Fibroblast of gingiva (primary cell): ENCODE results near the gene PEX11G.

Source experiments
- DNase-seq: peaks from one replicate; pipeline ENCODE4 v3.0.0-alpha.2; 2011; ENCODE audit warnings: low read depth

PEX11G gene

DNA sequence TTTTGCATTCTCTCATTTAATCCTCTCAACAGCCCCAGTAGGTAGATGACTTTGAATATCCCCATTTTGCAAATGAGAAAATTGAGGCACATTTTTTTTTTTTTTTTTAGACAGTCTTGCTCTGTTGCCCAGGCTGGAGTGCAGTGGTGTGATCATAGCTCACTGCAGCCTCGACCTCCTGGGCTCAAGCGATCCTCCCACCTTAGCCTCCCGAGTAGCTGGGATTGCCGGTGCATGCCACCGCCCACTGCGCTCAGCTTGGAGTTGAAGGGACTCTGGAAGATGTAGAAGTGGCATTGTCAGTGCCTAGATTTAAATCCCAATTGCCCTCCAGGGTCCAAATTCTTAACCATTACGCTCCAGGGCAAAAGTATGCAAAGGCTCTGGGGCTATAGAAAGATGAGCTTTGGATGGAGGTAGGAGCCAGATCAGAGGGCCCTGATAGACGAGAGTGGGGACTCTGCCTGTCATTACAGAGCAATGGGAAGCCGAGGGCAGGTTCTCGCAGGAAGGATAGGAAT lies 32.8 kb upstream of the PEX11G start:
- no peak for DNase-seq

DNA sequence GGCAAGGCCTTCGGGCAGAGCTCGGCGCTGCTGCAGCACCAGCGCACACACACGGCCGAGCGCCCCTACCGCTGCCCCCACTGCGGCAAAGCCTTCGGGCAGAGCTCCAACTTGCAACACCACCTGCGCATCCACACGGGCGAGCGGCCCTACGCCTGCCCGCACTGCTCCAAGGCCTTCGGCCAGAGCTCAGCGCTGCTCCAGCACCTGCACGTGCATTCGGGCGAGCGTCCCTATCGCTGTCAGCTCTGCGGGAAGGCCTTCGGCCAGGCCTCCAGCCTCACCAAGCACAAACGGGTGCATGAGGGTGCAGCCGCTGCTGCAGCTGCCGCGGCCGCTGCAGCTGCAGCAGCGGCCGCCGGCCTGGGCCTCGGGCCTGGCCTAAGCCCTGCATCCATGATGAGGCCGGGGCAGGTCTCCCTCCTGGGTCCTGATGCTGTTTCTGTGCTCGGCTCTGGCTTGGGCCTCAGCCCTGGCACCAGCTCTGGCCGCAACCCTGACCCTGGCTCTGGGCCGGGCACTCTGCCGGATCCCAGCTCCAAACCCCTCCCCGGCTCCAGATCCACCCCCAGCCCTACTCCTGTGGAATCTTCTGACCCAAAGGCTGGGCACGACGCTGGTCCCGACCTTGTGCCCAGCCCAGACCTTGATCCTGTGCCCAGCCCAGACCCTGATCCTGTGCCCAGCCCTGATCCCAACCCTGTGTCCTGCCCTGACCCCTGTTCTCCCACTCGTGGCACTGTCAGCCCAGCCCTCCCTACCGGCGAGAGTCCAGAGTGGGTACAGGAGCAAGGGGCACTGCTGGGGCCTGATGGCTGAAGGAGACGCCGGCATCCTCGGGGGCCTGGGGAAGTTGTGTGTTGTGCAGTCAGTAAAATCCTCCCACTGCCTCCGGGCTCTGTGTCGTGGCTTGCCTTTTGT lies 31.6 kb upstream of the PEX11G start:
- DNase-seq: no peak

DNA sequence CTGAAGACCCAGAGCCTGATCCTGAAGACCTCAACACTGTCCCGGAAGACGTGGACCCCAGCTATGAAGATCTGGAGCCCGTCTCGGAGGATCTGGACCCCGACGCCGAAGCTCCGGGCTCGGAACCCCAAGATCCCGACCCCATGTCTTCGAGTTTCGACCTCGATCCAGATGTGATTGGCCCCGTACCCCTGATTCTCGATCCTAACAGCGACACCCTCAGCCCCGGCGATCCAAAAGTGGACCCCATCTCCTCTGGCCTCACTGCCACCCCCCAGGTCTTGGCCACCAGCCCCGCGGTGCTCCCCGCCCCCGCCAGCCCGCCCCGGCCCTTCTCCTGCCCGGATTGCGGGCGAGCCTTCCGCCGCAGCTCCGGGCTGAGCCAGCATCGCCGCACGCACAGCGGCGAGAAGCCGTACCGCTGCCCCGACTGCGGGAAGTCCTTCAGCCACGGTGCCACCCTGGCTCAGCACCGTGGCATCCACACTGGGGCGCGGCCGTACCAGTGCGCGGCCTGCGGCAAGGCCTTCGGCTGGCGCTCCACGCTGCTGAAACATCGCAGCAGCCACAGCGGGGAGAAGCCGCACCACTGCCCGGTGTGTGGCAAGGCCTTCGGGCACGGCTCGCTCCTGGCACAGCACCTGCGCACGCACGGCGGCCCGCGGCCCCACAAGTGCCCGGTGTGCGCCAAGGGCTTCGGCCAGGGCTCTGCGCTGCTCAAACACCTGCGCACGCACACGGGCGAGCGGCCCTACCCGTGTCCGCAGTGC lies 30.7 kb upstream of the PEX11G start:
- DNase-seq: no peak

DNA sequence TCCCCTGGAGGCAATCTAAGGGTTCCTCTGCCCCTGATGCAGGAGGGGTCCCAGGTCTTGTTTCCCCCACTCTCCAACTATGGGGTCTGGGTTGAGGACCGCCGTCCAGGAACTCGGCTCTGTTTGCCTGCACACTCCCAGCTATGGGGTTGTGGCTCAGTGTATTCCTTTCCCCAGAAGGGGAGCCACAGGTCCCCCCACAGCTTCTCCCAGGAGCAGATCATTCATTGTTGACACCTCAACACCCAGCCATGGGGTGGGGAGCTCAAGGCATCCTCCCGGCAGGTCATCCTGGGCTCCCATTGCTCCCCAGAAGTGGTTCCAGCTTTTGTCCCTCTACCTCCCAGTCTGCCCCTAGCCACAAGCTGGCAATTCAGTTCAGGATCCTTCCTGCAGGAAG lies 28.0 kb upstream of the PEX11G start:
- no peak for DNase-seq

DNA sequence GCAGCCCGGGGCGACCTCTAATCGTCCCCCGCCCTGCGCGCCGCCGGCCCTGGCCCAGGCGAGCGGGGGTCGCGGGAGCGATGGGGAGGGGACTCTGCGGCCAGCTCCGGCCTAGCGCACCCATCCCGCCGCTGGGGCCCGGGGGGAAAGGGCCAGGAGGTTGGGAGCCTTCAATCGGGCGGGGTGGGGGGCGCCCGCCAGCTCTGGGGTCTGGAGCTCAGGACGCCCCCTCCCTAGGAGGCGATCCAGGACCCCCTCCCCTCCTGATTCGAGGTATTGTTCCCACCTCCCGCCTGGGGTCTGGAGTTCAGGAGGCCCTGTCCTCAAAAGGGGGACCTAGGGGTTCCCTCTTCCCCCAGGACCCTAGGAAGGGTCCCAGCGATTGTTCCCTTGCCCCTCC lies 27.5 kb upstream of the PEX11G start:
- DNase-seq: no peak

DNA sequence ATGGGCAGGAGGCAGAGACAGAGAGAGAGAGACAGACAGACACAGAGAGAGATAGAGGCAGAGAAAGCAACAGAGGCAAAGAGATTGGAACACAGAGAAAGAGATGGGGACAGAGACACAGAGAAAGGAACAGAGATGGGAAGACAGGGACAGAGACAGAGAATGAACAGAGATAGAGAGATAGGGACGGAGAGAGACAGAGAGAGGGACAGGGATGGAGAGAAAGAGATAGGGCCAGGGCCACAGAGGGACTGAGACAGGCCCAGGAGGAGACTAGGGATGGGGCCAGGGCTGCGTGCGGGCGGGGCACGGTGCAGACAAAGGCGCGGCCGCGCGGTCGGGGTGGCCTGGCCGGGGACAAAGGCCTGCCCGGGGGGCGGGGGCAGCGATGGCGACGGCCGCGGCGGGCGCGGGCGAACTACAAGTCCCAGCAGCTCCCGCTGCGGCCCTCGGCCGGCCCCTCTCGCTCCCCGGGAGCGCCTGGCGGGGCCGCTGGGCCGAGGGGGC lies 26.9 kb upstream of the PEX11G start, which contains the start of gene ZNF358:
Gene ZNF358, plus strand, starts transcription at position 459 of the 507 bp plus-strand sequence. CDS start 3,140 bp downstream, outside the sequence.
- DNase-seq: peak; percentile 74

DNA sequence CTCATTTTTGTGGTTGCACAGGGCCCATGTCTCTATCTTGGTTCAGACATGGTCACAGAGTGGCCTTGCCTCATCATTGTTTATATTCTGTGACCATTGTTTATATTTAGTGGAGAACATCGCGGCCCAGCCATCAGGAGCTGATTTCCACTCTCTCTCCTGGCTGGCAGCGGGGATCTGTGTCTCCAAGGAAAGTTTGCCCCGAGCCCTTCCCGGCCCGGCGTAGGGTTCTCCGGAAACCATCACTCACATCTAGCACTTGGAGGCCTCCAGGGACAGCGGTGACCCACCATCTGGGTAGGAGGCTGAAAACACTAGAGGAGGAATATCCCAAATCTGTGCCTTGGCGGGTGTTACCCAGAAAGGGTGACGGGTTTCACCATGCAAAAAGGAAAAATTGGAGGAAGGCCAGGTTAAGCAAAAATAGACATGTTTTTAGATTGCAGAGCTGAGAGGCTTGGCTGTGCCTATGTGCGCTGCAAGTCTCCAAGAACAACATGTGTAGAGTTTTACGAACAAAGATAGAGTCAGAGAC lies 26.3 kb upstream of the PEX11G start:
- DNase-seq: peak; percentile 90

DNA sequence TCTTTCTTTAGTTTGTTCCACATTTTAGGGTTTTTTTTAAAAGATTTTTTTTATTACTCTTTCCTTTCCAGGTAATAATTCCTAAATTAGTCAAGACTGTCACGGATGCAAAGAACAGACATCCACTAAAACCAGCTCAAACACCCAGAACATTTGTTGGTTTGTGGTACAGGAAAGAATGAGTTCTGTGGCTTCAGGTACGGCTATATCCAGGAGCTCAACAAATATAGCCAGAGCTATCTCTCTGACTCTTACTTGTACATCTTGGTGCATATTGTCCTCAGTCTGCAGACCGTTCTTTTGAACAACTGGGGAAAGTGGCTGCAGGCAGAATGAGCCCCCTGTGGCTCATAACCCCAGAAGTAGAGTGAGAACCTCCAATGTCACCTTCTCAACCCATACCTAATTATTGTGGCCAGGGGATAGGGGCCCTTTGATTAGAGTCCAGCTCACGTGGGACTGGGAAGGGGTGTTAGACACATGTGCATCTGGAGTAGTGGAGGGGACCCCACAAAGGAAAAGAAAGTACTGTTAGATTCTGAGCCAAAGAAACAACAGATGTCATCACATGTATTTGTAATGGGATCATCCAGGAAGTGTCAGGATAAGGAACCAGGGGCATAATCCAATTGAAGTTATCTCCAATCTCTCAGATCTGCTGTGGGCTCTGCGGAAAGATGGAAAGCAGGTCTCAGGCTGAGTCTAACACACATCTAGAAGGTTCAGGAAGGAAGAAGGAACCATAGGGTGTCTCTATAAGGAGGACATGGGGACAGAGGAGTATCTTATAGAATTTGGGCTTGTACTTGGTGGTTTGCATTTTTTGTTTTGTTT lies 25.2 kb upstream of the PEX11G start:
- DNase-seq: no peak

DNA sequence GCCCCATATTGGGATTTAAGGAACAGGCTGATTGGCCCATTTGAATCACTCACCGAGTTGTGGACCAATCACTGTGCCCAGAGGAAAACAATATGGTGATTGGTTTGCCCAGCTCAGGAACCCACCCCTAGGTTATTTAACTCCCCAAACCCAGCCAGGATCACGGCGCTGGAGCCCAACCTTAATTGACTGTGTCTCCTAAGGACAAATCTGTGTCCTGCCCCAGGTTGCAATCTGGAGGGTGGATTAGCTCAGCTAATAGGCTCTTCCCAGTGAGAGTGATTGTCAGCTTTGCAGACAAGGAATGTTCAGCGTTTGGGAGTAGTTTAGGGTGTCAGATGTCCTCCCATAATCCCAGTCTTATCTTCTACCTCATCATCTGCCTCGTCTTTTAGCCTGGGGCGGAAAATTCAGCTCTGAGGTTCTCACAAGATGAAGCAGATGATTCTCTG lies 23.6 kb upstream of the PEX11G start:
- DNase-seq: no peak

DNA sequence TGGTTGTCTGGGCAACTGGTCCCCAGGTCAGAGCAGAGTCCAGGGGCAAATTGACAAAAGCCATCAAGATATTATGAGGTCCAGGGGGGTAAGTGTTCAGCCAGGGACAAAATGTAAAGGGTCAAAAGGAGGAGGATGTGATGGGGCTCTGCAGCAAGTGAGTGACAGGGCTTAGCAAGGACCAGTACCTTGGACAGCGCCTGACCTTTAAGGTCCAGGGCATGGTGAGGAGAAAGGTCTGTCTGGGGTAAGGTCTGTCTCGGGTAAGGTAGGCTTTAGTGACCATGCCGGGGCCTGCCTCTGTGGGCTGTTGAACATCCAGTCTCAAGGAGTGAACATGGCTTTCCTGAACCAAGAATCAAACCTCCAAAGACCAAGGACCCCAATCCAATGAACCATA lies 20.8 kb upstream of the PEX11G start:
- no peak for DNase-seq

DNA sequence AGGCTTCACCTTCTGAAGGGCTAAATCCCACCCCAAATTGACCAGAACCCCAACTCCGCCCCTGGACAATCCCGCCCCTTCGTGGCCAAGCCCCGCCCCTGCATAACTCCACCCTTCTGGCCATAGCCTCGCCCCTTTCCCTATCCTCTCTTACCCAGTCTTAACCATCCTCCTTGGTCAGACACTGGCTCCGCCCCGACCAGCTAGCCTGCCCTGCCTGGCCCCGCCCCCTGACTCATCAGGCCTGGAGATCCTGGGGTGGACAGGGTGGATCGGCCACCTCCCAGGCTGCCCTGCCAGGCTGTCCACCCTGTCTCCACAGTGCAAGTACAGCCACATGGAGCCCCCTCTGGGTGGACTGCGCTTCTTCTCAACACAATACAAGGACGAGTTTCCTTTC lies 19.0 kb upstream of the PEX11G start:
- peak; percentile 73 for DNase-seq

DNA sequence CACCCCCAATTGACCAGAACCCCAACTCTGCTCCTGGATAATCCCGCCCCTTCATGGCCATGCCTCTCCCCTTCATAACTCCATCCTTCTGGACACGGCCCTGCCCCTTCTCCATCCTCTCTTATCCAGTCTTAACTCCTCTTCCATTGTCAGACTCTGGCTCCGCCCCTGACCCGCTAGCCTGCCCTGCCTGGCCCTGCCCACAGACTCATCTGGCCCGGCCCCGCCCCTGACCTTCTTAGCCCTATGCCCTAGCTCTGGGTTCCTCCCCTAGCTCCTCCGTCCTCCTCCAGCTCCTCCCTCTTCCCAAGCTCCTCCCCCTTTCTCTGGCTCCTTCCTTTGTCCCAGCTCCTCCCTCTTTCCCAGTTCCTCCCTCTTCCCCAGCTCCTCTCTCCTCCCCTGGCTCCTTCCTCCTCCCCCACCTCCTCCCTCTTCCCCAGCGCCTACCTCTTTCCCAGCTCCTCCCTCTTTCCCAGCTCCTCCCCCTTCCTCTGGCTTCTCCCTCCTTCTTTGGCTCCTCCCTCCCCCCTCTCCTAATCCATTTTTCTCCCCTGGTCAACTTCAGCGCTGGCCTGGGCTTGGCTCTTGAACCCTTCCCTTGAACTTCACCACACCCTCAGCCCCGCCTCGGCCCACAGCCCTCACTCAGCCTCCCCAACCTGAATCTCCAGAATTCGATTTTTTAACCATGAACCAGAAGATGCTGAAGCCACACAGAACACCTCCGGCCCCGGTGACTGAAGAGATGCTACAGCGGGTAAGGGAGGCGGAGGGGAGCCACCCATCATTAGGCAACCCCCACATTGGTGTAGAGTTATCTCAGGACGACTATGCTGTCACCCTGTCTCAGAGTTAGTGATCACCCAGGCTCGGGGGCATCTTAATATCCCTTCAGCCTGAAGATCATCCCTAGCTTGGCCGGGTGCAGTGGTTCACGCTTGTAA lies 17.8 kb upstream of the PEX11G start:
- peak; percentile 89 for DNase-seq

DNA sequence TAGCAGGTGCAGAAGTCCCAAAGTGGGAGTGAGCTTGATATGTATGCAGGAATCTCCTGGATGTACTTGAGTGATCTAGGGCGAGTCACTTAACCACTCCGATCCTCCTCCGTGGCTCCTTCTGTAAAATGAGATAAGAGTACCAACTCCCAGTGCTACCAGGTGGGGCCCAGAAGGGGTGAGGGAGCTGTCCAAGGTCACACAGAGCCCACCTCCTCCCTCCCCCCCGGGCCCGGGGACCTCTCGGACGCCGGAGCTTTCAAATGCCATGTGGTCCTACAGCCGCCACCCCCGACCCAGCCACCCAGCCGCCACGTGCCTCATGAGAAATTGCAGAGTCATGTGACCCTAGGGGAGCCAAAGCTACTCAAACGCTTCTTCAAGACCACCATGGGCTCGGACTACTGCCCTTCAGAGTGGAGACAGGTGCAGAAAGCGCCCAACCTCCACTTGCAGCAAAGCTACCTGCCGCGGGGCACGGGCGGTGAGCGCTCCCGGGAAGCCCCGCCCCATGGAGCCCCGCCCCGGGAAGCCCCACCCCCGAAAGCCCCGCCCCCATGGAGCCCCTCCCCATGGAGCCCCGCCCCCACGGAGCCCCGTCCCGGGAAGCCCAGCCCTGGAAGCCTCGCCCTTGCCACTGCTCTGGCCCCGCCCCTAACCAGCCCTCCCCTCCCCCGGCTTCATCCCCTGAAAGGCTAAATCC lies 17.0 kb upstream of the PEX11G start:
- DNase-seq: no peak

DNA sequence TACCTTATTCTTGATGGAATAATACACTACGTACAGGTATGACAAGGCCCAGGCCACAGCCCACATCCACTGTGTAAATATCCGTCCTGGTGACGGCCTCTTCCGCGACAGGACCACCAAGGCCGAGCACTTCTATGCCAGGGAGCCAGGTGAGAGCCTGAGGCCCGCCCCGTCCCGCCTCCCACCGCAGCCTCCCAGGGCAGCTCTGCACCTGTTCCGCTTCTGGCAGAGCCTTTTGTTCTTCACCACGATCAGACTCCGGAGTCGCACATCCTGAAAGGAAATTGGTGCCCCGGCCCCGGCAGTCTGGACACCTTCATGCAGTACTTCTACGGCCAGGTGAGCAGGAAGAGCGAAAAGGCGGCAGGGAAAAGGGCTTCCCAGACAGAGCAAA lies 16.4 kb upstream of the PEX11G start:
- no peak for DNase-seq

DNA sequence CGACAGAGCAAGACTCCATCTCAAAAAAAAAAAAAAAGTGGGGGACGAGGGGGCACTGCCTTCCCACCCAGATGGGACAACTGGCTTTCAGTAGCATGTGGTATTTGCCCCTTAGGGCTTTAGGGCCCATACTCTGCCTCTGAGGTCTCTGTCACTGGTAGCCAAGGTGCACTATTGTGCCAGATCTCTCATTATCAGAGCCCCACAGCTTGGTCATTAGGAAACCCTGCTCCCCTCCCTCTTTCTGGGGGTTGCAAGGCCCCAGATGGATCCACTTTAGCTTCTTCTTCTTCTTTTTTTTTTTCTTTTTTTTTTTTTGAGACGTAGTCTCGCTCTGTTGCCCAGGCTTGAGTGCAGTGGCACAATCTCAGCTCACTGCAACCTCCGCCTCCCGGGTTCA lies 15.8 kb upstream of the PEX11G start:
- no peak for DNase-seq

DNA sequence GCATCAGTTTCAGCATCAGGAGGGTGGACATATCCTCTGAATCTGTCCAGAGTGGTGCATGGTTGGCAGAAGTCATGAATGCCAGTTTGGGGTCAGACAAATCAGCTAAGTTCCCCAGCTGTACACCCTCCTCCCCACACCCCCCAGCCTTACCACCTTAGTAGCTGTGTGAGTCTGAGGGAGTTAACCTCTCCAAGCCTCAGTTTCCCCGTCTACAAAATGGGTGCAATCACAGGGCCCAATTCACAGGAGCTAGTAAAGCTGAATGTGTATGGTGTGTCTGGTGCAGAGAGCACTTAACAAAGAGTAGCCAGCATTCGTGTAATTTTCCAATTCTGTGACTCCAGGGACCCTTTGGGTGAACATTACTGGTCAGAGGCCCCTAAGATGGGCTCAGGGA lies 13.7 kb upstream of the PEX11G start:
- DNase-seq: no peak

DNA sequence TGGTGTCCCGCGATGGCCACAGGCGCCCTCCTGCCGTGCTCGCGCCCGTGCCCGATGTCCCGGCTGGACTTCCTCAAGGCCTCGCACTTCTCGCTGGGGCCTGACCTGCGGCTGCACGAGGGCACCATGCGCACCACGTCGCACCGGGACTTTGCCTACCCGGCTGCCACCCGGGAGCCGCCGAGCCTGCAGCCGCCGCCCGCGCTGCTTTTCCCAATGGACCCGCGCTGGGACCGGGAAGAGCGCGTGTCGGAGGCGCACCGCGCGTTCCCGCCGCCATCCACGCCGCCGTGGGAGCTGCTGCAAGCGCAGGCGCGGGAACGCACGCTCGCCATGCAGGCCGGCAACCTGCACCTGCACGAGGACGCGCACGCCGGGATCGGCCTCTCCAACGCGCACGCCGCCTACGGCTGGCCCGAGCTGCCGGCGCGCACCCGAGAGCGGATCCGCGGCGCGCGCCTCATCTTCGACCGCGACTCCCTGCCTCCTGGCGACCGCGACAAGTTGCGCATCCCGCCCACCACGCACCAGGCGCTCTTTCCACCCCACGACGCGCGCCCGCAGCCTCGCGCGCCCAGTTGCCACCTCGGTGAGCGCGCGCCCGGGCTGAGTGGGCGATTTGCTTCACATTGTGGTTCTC lies 12.1 kb upstream of the PEX11G start:
- DNase-seq: no peak

DNA sequence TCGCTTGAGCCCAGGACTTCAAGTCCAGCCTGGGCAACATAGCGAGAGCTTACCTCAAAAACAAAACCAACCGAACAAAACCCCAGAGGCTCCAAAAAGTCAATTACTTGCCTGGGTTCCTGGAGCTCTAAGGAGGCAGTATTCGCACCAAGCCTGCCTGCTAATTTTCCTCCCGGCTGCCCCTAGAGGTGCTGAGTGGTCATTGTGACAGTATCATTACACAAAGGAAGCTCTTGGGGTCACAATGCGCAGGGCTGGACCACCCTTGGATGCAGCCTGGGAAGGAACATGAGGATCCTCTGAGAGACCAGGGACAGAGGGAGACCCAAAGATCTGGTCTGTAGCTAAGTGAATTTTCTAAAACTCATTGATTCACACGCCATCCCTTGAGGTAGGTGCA lies 8.5 kb upstream of the PEX11G start:
- no peak for DNase-seq

DNA sequence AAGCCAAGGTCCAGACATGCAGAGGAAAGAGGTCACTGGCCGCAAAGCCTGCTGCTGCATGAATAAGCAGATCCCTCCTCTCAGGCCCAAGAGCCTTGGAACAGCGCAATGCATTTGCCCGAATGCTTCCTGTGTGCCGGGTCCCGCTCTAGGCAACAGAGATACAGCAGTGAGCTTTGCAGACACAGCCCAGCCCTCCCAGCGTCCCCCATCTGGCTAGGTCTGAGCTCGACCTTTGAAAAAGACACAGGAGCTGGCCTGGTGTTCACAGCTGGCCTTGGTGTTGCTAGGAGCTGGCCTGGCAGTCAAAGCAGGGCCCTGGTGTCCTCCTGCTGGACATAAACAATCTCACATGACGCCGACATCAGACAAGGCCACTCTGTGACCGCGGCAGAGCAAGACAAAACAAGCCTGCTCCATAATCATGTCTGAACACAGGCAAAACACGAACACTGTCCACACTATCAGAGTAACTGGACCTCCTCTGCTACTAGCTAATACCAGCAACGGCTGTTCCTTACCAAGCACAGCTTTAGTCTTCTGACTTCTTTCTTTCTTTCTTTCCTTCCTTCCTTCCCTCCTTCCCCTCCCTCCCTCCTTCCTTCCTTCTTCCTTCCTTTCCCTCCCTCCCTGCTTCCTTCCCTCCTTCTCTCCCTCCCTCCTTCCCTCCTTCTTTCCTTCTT lies 5.7 kb upstream of the PEX11G start:
- DNase-seq: no peak
